GM12801 (cell line): ENCODE data around the gene EFCAB12.

Source experiments
- TF ChIP-seq, protein P1 (sequence below): IDR thresholded peaks from one replicate; pipeline ENCODE4 v1.5.1; 2011; ENCODE audit warnings: control low read depth; ENCODE audit not compliant: insufficient read length; ENCODE audit errors: extremely low read depth

The EFCAB12 gene

GRCh38 chr3:129425619-129426018 lies 2.8 kb downstream of the EFCAB12 start:
- TF ChIP-seq, protein P1, sequence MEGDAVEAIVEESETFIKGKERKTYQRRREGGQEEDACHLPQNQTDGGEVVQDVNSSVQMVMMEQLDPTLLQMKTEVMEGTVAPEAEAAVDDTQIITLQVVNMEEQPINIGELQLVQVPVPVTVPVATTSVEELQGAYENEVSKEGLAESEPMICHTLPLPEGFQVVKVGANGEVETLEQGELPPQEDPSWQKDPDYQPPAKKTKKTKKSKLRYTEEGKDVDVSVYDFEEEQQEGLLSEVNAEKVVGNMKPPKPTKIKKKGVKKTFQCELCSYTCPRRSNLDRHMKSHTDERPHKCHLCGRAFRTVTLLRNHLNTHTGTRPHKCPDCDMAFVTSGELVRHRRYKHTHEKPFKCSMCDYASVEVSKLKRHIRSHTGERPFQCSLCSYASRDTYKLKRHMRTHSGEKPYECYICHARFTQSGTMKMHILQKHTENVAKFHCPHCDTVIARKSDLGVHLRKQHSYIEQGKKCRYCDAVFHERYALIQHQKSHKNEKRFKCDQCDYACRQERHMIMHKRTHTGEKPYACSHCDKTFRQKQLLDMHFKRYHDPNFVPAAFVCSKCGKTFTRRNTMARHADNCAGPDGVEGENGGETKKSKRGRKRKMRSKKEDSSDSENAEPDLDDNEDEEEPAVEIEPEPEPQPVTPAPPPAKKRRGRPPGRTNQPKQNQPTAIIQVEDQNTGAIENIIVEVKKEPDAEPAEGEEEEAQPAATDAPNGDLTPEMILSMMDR, result no peak

- TF ChIP-seq, protein P1, result no peak
Observed at GRCh38 chr3:129425213-129425612, 3.2 kb downstream of the EFCAB12 start.

- TF ChIP-seq, protein P1, result no peak
Observed at GRCh38 chr3:129424185-129424841, 4.1 kb downstream of the EFCAB12 start.

DNA sequence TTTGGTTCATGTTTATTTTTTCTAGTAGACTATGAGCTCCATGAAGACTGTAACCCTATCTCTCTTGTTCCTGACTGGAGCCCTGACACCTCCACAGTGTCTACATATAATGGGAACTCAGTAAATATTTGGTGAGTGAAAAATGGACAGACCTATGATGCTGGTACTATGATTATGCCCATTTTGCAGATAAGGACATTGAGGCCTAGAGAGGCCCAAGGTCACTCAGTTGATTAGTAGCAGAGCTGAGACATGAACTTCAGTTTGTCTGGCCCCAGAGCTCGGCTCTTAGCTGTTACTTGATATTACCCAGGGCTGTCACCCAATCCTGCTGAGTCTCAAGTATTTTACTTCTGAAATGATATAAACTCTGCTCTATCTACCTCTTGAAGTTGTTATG lies 5.5 kb downstream of the EFCAB12 start:
- TF ChIP-seq, protein P1, result no peak

DNA sequence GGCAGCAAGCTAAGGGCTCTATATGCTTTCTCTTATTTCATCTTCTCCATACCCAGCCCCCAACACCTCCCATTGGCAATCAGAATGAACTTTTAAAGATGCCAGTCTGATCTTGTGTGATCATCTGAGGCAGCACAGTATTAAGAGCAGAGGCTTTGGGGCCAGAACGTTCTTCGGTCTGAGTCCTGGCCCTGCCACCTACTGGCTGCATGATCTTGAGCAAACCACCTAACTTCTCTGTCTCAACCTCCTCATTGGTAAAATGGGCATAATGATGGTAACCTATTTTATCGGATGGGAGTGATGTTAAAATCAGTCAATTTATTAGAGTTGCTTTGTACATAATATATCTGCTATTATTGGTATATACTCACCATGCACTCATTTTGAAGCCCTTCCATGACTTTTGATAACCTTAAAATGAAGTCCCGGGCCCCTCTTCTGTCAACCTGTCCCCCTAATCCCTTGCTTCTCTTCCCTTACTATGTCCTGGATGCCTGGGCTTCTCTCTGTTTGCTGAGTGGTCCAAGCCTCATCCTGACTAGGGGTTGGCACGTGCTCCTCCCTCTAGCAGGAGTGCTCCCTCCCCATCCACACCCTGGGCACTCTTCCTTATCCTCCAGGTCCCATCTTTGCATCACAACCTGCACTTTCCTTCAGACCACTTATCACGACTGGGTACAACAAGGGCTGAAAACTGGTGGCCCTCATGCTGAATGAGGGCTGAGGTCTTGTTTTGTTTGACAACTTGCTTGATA lies 6.3 kb downstream of the EFCAB12 start:
- TF ChIP-seq, protein P1, result no peak

DNA sequence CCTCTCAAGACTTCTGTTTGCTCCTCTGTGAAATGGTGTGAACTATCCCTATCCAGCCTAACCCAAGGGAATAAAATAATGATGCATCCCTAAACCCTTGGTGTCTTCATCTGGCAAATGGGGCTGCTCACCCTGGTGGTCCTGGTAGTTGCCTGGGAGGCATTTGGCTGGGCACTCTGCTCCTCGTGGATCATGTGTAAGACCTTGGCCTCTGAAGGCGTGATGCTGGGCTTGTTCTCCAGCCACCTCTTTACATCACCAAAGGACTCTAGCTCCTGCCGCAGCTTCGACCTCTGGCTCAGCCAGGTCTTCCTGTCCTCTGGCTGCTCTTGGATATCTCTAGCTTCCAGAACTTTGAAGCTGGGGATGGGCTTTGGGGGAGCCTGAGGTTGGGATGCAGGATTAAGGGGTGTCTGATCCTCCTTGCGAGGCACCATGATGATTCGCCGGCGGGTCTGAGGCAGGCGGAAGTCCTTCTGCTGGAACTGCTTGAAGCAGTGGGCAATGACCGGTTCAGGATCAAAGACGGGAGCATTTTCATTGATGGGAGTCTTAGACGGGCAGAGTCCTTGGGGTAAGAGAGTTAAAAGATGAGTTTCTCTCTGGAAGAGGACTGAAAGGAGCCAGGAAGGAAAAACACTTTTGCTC lies 7.1 kb downstream of the EFCAB12 start:
- TF ChIP-seq, protein P1, result no peak

DNA sequence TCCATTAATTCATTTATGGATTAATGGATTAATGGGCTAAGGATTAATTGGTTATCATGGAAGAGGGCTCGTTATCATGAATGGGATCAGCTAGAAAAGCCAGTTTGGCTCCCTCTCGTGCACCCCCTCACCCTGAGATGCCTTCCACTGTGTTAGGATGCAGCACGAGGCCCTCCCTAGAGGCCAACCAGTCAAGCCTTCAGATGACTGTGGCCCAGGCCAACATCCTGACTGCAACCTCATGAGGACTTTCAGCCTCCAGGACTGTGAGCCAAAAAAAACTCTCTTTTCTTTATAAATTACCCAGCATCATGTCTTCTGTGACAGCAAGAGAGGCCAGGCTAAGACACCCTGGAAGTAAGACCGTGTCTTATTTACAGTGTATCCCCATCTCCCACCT lies 9.0 kb downstream of the EFCAB12 start:
- TF ChIP-seq, protein P1, result no peak
